ENCODE data around the gene SH2D1A. TPM values are rescaled to one million over a fixed set of nuclear protein-coding genes. Genes with fewer than 3 reads are reported as not detected.

Gene SH2D1A
- total and polyA plus RNA-seq, 10 of the 15 experiments (the other 5 are each of a cell fraction or from before 2014, with no cell fraction given), result 0.33 to 8.8 (median 0.54) TPM; not detected in 1

DNA sequence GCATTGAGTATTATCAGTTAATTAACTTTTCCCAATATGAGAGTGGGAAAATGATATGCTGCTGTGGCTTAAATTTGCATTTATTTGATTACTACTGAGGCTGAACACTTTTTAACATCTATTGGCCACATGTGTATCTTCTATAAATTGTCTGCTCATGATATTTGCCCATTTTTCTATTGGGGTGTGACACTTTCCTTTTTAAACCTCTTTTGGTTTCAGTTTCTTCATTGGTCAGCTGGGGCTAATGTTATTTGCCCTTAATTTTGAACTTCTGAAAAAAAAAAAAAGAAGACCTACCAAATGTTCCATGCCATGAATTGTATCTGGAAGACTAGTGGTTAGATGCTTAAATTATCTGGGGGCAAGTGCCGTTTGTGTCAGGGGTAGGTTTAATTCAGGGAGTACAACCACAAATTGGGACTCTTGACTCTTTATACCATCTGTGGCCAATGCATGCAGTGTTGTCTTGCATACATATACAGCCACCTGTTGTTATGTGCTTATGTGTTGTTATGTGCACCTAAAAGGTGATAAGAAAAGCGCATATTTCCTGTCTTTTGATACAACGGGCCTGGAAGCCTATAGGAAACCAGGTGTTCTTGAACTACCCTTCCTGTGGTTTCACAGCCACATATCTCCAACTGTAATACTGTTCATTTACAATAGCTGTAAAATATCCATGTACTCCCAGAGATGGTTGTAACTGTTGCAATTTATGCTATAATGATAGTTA, 49.0 kb downstream of the SH2D1A start:
- no TSS peak for BruUV-seq (replicated peaks)
- RAD21 ChIA-PET (ENCODE audit: unreplicated experiment), result no interaction called here
- Histone ChIP-seq H3K36me3 (ENCODE audit: control insufficient read depth in 2 of 2, insufficient read depth in 2 of 2, low read length in 1 of 2) (no peaks in the 10 kb centered on the region), H3K9me3 (replicated peaks; ENCODE audit: control insufficient read depth, insufficient read depth, low read length) (no peaks in the 10 kb centered on the region), H3K27me3 (replicated peaks in 1 of 2; ENCODE audit: control insufficient read depth in 2 of 2, insufficient read depth in 2 of 2, low read length in 1 of 2) (no peaks in the 10 kb centered on the region), H3K79me2 (ENCODE audit: control insufficient read depth, insufficient read depth, low read length) (no peaks in the 10 kb centered on the region), H3K9ac (ENCODE audit: control insufficient read depth, insufficient read depth, low read length) (no peak overlapping the region), H4K20me1 (ENCODE audit: control insufficient read depth, insufficient read depth) (no peaks in the 10 kb centered on the region), H3K4me2 (ENCODE audit: control insufficient read depth, insufficient read depth) (no peak overlapping the region; the same call in 1 of the 2 replicates), H3K27ac (ENCODE audit: control insufficient read depth, insufficient read depth) (no peak overlapping the region), H3K4me1 (ENCODE audit: control insufficient read depth, insufficient read depth, low read length) (peaks cover 3% of the 10 kb centered on the region; the same call in 1 of the 2 replicates), H3K4me3 (no peak overlapping the region), H2AFZ (ENCODE audit: control insufficient read depth, low read depth, low read length) (peak overlapping the region; percentile 19; the same call in 1 of the 2 replicates)
- SMC1A ChIA-PET (ENCODE audit: uncharacterized antibody, unreplicated experiment), result interaction anchor here (1.6 to 5.0 kb wide), 2 partner anchors 11 to 95 kb away, joined by 3 to 36 read pairs; no protein-coding TSS in a partner anchor
- POLR2A ChIA-PET, result interaction anchor here (0.7 kb wide), 1 partner anchor 38 kb away, joined by 3 read pairs; no protein-coding TSS in a partner anchor
- ATAC-seq (peak; percentile 72), DNase-seq (ENCODE audit: low read depth, low spot score) (no peak), FAIRE-seq (no peak)
- intact Hi-C loops (cut with micrococcal nuclease; ENCODE audit: unreplicated experiment) (loop anchor here (10.0 kb wide), 1 partner anchor 431 kb away; the partner anchor contains the start of gene STAG2), in situ Hi-C loops (cut with MboI) (no loop called here)
- CTCF ChIA-PET, result interaction anchor here (2.2 to 2.7 kb wide), 2 partner anchors 11 to 12 kb away, joined by 14 read pairs; no protein-coding TSS in a partner anchor
- WGBS (ENCODE audit: insufficient coverage, insufficient replicate concordance, low lambda C conversion rate, missing lambda C conversion rate), result 2% methylated on average over 3 of the region's 3 CpGs
- no peak for TF ChIP-seq MAX (IDR thresholded peaks at IDR 0.05; ENCODE audit: low read depth, low read length)

GRCh38 chrX:124401696-124402095, 55.3 kb downstream of the SH2D1A start:
- POLR2A ChIA-PET, result no interaction called here
- RAD21 ChIA-PET (ENCODE audit: unreplicated experiment), result interaction anchor here (0.8 to 1.2 kb wide), 4 partner anchors 10 to 729 kb away, joined by 3 to 5 read pairs (median 3); no protein-coding TSS in a partner anchor
- Histone ChIP-seq H3K4me3 (no peak overlapping the region), H3K36me3 (ENCODE audit: control insufficient read depth in 2 of 2, insufficient read depth in 2 of 2, low read length in 1 of 2) (no peaks in the 10 kb centered on the region), H3K79me2 (ENCODE audit: control insufficient read depth, insufficient read depth, low read length) (no peaks in the 10 kb centered on the region), H3K27ac (ENCODE audit: control insufficient read depth, insufficient read depth) (no peak overlapping the region), H4K20me1 (ENCODE audit: control insufficient read depth, insufficient read depth) (no peaks in the 10 kb centered on the region), H3K4me1 (ENCODE audit: control insufficient read depth, insufficient read depth, low read length) (no peaks in the 10 kb centered on the region), H3K27me3 (replicated peaks in 1 of 2; ENCODE audit: control insufficient read depth in 2 of 2, insufficient read depth in 2 of 2, low read length in 1 of 2) (no peaks in the 10 kb centered on the region; a peak in 1 of 4 replicates), H3K4me2 (ENCODE audit: control insufficient read depth, insufficient read depth) (no peak overlapping the region), H3K9me3 (replicated peaks; ENCODE audit: control insufficient read depth, insufficient read depth, low read length) (no peaks in the 10 kb centered on the region), H2AFZ (ENCODE audit: control insufficient read depth, low read depth, low read length) (no peak overlapping the region), H3K9ac (ENCODE audit: control insufficient read depth, insufficient read depth, low read length) (no peak overlapping the region)
- CTCF ChIA-PET, result interaction anchor here (1.0 to 1.8 kb wide), 3 partner anchors 10 to 730 kb away, joined by 3 to 6 read pairs (median 5); no protein-coding TSS in a partner anchor
- SMC1A ChIA-PET (ENCODE audit: uncharacterized antibody, unreplicated experiment), result interaction anchor here (0.7 to 1.4 kb wide), 4 partner anchors 9 to 89 kb away, joined by 3 to 4 read pairs (median 3); no protein-coding TSS in a partner anchor
- WGBS (ENCODE audit: insufficient coverage, insufficient replicate concordance, low lambda C conversion rate, missing lambda C conversion rate), result 0% methylated on average over 2 of the region's 2 CpGs
- no TSS peak for BruUV-seq (replicated peaks)
- TF ChIP-seq, protein P1, sequence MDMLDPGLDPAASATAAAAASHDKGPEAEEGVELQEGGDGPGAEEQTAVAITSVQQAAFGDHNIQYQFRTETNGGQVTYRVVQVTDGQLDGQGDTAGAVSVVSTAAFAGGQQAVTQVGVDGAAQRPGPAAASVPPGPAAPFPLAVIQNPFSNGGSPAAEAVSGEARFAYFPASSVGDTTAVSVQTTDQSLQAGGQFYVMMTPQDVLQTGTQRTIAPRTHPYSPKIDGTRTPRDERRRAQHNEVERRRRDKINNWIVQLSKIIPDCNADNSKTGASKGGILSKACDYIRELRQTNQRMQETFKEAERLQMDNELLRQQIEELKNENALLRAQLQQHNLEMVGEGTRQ (IDR thresholded peaks at IDR 0.05; ENCODE audit: borderline replicate concordance, low read depth, low read length), result no peak
- TF ChIP-seq MXI1 (IDR thresholded peaks at IDR 0.05; ENCODE audit: low read depth, low read length), result no peak
- no peak for ATAC-seq
- no peak for FAIRE-seq
- no peak for DNase-seq (ENCODE audit: low read depth, low spot score)
- intact Hi-C loops (cut with micrococcal nuclease; ENCODE audit: unreplicated experiment) (no loop called here), in situ Hi-C loops (cut with MboI) (loop anchor here (25.0 kb wide), 1 partner anchor 736 kb away; no protein-coding TSS in a partner anchor)
